Endodermal cell (in vitro differentiated cells): ENCODE data around the gene RAMP1. TPM values are rescaled to one million over a fixed set of nuclear protein-coding genes. Genes with fewer than 3 reads are reported as not detected.

Experiments used
- DNase-seq: peaks from one replicate; pipeline ENCODE4 v3.0.0-alpha.2; 2017
- H3K27ac ChIP-seq: 2 replicates; pipeline ENCODE4 v1.5.1; 2013; ENCODE audit warnings: mild to moderate bottlenecking, low read depth, low read length, moderate library complexity
- H3K27me3 ChIP-seq: 2 replicates; pipeline ENCODE4 v1.6.1; 2013; ENCODE audit warnings: mild to moderate bottlenecking, low read length, moderate library complexity; ENCODE audit not compliant: insufficient read depth, control insufficient read depth, poor library complexity, severe bottlenecking
- H3K36me3 ChIP-seq: 2 replicates; pipeline ENCODE4 v1.7.0; 2013; ENCODE audit warnings: mild to moderate bottlenecking, low read length, moderate library complexity; ENCODE audit not compliant: control insufficient read depth, insufficient read depth
- H3K4me1 ChIP-seq: one replicate; pipeline ENCODE4 v1.7.0; 2013; ENCODE audit warnings: low read length; ENCODE audit not compliant: control insufficient read depth, insufficient read depth
- H3K4me3 ChIP-seq: 2 replicates; pipeline ENCODE4 v1.5.1; 2013; ENCODE audit warnings: mild to moderate bottlenecking, low read length, moderate library complexity
- H3K9ac ChIP-seq: 2 replicates; pipeline ENCODE4 v1.6.1; 2013; ENCODE audit warnings: mild to moderate bottlenecking, low read length, moderate library complexity; ENCODE audit not compliant: poor library complexity, severe bottlenecking; ENCODE audit errors: extremely low read depth
- H3K9me3 ChIP-seq: 2 replicates; pipeline ENCODE4 v1.6.1; 2013; ENCODE audit warnings: mild to moderate bottlenecking, low read length, moderate library complexity; ENCODE audit not compliant: control insufficient read depth
- H3K27ac Mint-ChIP-seq: 2 replicates; pipeline ENCODE4 v1.8.0; 2020; ENCODE audit warnings: mixed read lengths
- H3K27me3 Mint-ChIP-seq: 2 replicates; pipeline ENCODE4 v1.8.0; 2021; ENCODE audit warnings: mild to moderate bottlenecking, mixed read lengths; ENCODE audit not compliant: insufficient read depth
- H3K36me3 Mint-ChIP-seq: 2 replicates; pipeline ENCODE4 v1.8.0; 2020; ENCODE audit warnings: low read depth, mixed read lengths
- H3K4me1 Mint-ChIP-seq: 2 replicates; pipeline ENCODE4 v1.8.0; 2020; ENCODE audit warnings: mixed read lengths
- H3K4me3 Mint-ChIP-seq: 2 replicates; pipeline ENCODE4 v1.8.0; 2020; ENCODE audit warnings: mild to moderate bottlenecking, moderate library complexity, mixed read lengths
- H3K9me3 Mint-ChIP-seq: 2 replicates; pipeline ENCODE4 v1.8.0; 2020; ENCODE audit warnings: mild to moderate bottlenecking, mixed read lengths
- WGBS, 2 experiments: methylation state at CpG; one replicate each; pipeline versions ENCODE4 v1.1.5 to v1.1.7; 2013; ENCODE audit warnings: missing lambda C conversion rate in 2 of 2, mixed read lengths in 1 of 2; ENCODE audit not compliant: insufficient coverage in 1 of 2, insufficient read length in 1 of 2; 5-methylcytosine and 5-hydroxymethylcytosine counted together
- total RNA-seq, 2 donors: library from RNA; stranded (reverse); fragmentation: NEBNext Ultra II Directional in 1 of 2; extraction: Animal tissue kit (Norgen Biotek cat#: 25700) in 1 of 2; gene quantifications; 2 replicates in 1 of 2; 3 replicates in 1 of 2; pipeline ENCODE4 v1.2.1, GENCODE V29; 2021
- TF ChIP-seq, protein P1 (sequence below): fragments of 200-600 bp; sonication (generic); conservative IDR thresholded peaks from 2 replicates; pipeline ENCODE4 v1.5.0; 2021; ENCODE audit warnings: antibody characterized with exemption, mild to moderate bottlenecking

Gene RAMP1
- total RNA-seq, 2 donors from 2014 or later: 0.40 to 1.6 TPM

DNA sequence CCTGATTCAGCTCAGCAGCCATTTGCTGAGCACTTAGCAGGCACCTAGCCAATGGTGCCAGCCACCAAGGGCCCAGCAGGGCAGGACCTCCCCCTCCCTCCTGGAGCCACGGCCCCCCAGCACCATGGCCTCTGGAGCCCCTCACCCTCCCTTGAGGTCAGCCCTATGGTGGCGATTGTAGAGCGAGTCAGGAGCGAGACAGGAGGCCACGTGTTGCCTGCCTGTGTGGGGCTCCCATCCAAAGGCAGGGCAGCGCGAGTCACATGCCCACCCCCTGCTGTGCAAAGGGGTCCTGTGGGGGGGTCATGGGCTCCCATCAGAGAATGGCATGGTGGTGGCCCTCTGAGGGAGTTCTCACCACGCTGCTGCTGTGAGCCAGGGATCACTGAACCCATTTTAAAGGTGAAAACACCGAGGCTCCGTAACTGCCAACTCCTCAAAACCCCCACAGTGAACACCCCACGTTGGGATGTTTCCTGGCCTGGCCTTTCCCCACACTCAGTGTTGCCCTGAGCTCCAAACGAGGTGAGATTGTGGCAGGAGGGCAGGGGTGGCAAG lies 35.6 kb downstream of the RAMP1 start:
- DNase-seq: no peak
- Histone ChIP-seq H3K36me3 (no peaks in the 10 kb centered on the region), H3K9me3 (no peaks in the 10 kb centered on the region), H3K9ac (no peak overlapping the region), H3K27me3 (no peaks in the 10 kb centered on the region), H3K4me1 (no peaks in the 10 kb centered on the region), H3K27ac (no peak overlapping the region), H3K4me3 (no peak overlapping the region)
- WGBS, 2 experiments: 94 to 97% methylated on average over 5 to 12 of the region's 12 CpGs
- Mint-ChIP-seq H3K4me3 (no peak overlapping the region), H3K27ac (no peak overlapping the region), H3K9me3 (no peaks in the 10 kb centered on the region), H3K27me3 (no peaks in the 10 kb centered on the region), H3K36me3 (no peaks in the 10 kb centered on the region), H3K4me1 (no peaks in the 10 kb centered on the region)
- TF ChIP-seq, protein P1, sequence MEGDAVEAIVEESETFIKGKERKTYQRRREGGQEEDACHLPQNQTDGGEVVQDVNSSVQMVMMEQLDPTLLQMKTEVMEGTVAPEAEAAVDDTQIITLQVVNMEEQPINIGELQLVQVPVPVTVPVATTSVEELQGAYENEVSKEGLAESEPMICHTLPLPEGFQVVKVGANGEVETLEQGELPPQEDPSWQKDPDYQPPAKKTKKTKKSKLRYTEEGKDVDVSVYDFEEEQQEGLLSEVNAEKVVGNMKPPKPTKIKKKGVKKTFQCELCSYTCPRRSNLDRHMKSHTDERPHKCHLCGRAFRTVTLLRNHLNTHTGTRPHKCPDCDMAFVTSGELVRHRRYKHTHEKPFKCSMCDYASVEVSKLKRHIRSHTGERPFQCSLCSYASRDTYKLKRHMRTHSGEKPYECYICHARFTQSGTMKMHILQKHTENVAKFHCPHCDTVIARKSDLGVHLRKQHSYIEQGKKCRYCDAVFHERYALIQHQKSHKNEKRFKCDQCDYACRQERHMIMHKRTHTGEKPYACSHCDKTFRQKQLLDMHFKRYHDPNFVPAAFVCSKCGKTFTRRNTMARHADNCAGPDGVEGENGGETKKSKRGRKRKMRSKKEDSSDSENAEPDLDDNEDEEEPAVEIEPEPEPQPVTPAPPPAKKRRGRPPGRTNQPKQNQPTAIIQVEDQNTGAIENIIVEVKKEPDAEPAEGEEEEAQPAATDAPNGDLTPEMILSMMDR: no peak

DNA sequence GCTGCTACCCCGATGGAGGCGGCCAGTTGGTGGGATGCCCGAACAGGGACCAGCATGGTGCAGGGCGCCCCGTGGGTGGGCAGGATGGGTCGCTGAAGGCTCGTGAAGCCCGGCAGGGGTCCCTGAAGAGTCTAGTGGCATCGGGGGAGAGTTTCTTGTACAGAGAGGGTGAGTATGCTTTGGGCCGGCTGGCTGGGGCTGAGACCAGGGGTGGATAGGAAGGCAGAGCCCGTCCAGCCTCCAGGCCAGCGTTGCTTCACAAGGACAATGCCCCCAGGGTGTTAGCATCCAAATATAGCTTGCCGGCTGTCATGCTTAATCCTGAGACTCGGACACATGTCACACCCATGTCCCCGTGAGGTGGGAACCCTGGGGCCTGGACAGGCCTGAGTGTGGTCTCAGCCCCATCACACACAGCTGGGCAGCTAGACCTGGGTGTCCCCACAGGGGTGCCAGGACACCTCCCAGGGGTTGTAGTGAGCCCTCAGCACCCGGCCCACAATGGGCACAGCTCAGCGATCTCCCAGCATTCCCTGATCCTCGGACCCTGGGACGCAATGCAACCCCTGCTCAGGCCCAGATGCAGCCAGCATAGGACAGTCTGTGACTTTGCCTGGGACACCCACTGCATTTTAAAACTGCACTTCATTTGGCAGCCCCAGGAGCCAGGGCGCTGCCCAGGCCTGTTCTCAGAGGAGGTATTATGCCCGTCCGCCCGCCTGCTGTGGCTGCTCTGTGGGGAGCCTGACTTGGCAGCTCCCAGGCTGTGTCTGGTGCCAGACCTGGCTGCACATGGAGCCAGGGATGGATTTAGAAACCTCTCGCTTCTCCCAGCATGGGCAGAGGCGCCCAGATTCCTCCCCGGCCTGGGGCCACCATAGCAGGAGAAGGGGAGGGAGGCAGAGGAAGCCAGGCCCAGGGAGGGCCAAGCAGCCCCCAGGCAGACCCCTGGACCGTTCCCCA lies 36.4 kb downstream of the RAMP1 start:
- no peaks in the 10 kb centered on the region for H3K9me3 ChIP-seq
- H3K9ac ChIP-seq: no peak overlapping the region
- H3K27me3 ChIP-seq: no peaks in the 10 kb centered on the region
- no peak overlapping the region for H3K4me3 ChIP-seq
- peak; percentile 43 for DNase-seq
- H3K4me1 Mint-ChIP-seq: no peaks in the 10 kb centered on the region
- no peaks in the 10 kb centered on the region for H3K4me1 ChIP-seq
- H3K27me3 Mint-ChIP-seq: no peaks in the 10 kb centered on the region
- no peaks in the 10 kb centered on the region for H3K36me3 ChIP-seq
- TF ChIP-seq, protein P1: no peak
- 90 to 91% methylated on average over 16 to 27 of the region's 27 CpGs for WGBS, 2 experiments
- no peaks in the 10 kb centered on the region for H3K36me3 Mint-ChIP-seq
- H3K4me3 Mint-ChIP-seq: no peak overlapping the region
- H3K27ac Mint-ChIP-seq: no peak overlapping the region
- no peaks in the 10 kb centered on the region for H3K9me3 Mint-ChIP-seq
- no peak overlapping the region for H3K27ac ChIP-seq

DNA sequence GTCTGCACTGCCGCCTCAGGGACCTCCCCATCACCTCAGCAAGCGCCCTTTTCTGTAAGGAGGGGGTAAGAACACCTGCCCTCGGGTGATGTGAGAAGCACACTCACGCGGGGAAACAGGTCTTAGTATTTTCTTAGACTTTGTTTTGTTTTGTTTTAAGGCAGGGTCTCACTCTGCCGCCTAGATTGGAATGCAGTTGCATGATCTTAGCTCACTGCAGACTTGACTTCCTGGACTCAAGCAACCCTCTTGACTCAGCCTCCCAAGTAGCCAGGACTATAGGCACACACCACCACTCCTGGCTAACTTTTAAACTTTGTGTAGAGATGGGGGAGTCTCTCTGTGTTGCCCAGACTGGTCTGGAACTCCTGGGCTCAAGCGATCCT lies 37.1 kb downstream of the RAMP1 start:
- Histone ChIP-seq H3K9ac (no peak overlapping the region), H3K27ac (no peak overlapping the region), H3K4me3 (no peak overlapping the region), H3K27me3 (no peaks in the 10 kb centered on the region), H3K36me3 (no peaks in the 10 kb centered on the region), H3K9me3 (no peaks in the 10 kb centered on the region), H3K4me1 (no peaks in the 10 kb centered on the region)
- H3K36me3 Mint-ChIP-seq: no peaks in the 10 kb centered on the region
- 88 to 90% methylated on average over 3 to 7 of the region's 7 CpGs for WGBS, 2 experiments
- DNase-seq: peak; percentile 31
- H3K27me3 Mint-ChIP-seq: no peaks in the 10 kb centered on the region
- no peak overlapping the region for H3K4me3 Mint-ChIP-seq
- TF ChIP-seq, protein P1: no peak
- H3K4me1 Mint-ChIP-seq: no peaks in the 10 kb centered on the region
- no peak overlapping the region for H3K27ac Mint-ChIP-seq
- no peaks in the 10 kb centered on the region for H3K9me3 Mint-ChIP-seq
